ENCODE data around the gene PPP1R9A. TPM values are rescaled to one million over a fixed set of nuclear protein-coding genes. Genes with fewer than 3 reads are reported as not detected.

Gene PPP1R9A
- total RNA-seq, 4 donors from 2014 or later = 8.2 to 18.1 (median 10.0) TPM

GRCh38 chr7:95244616-95245015 is 337.2 kb downstream of the PPP1R9A start:
- no peak for TF ChIP-seq CTCF (IDR thresholded peaks at IDR 0.05; ENCODE audit: low read depth)

- TF ChIP-seq CTCF (IDR thresholded peaks at IDR 0.05; ENCODE audit: low read depth) = no peak
Measured at GRCh38 chr7:95245828-95246500, 338.6 kb downstream of the PPP1R9A start.

GRCh38 chr7:95246831-95247370 is 339.5 kb downstream of the PPP1R9A start:
- TF ChIP-seq CTCF (IDR thresholded peaks at IDR 0.05; ENCODE audit: low read depth) = no peak

GRCh38 chr7:95250571-95250970 is 343.2 kb downstream of the PPP1R9A start:
- no peak for TF ChIP-seq CTCF (IDR thresholded peaks at IDR 0.05; ENCODE audit: low read depth)

GRCh38 chr7:95251966-95252365 is 344.6 kb downstream of the PPP1R9A start:
- no peak for TF ChIP-seq CTCF (IDR thresholded peaks at IDR 0.05; ENCODE audit: low read depth)

GRCh38 chr7:95253986-95254385 is 346.6 kb downstream of the PPP1R9A start:
- TF ChIP-seq CTCF (IDR thresholded peaks at IDR 0.05; ENCODE audit: low read depth) = no peak

- no peak for TF ChIP-seq CTCF (IDR thresholded peaks at IDR 0.05; ENCODE audit: low read depth)
Measured at GRCh38 chr7:95255691-95256090, 348.3 kb downstream of the PPP1R9A start.
